Activated CD4-positive, alpha-beta T cell treated with anti-CD3 and anti-CD28 coated beads for 36 hours (primary cell): Measurements from ENCODE around the gene MAST4. TPM values are rescaled to one million over a fixed set of nuclear protein-coding genes. Genes with fewer than 3 reads are reported as not detected.
"Not testable (repeated sequence)": the region's sequence is repeated elsewhere in the genome, so short reads cannot be mapped to it uniquely, and the experiment has no call there.

Experiments used
- ATAC-seq: fragments of 200-7000 bp; cut with Tn5 transposase; one replicate; pipeline ENCODE4 v1.10.0; 2021; ENCODE audit warnings: mild to moderate bottlenecking, moderate library complexity
- CTCF ChIA-PET: fragments of 350-600 bp; sonication (Branson Sonifier 250); formaldehyde crosslinking; loops from one replicate; lab custom pipeline; 2021; ENCODE audit warnings: antibody characterized with exemption; lab: Charles Lee
- POLR2A ChIA-PET: fragments of 350-600 bp; sonication (Branson Sonifier 250); formaldehyde crosslinking; loops from one replicate; lab custom pipeline; 2021; ENCODE audit warnings: antibody characterized with exemption, inconsistent platforms; lab: Charles Lee
- DNase-seq: peaks from one replicate; pipeline ENCODE4 v3.0.0-alpha.2; 2020
- H3K27ac Mint-ChIP-seq: one replicate; pipeline ENCODE4 v1.8.0; 2021; ENCODE audit warnings: mixed read lengths
- H3K27me3 Mint-ChIP-seq: one replicate; pipeline ENCODE4 v1.8.0; 2021; ENCODE audit warnings: mixed read lengths
- H3K36me3 Mint-ChIP-seq: one replicate; pipeline ENCODE4 v1.8.0; 2021; ENCODE audit warnings: low read depth, mixed read lengths
- H3K4me1 Mint-ChIP-seq: one replicate; pipeline ENCODE4 v1.8.0; 2021; ENCODE audit warnings: mixed read lengths
- H3K4me3 Mint-ChIP-seq: one replicate; pipeline ENCODE4 v1.8.0; 2021; ENCODE audit warnings: mild to moderate bottlenecking, moderate library complexity, mixed read lengths
- H3K9me3 Mint-ChIP-seq: one replicate; pipeline ENCODE4 v1.8.0; 2021; ENCODE audit warnings: low read depth, mixed read lengths
- intact Hi-C, 2 experiments: fragments of 100-400 bp; cut with DNase I in 1 of 2; cut with micrococcal nuclease in 1 of 2; formaldehyde crosslinking; loops; one replicate each; pipeline versions ENCODE4 v1.14.2 to v1.15.1; 2022 to 2024; cut with DNase I, micrococcal nuclease
- total RNA-seq, 2 experiments: library from RNA; stranded (reverse); gene quantifications; one replicate each; pipeline ENCODE4 v1.2.3, GENCODE V29; 2021

Gene MAST4
- total RNA-seq, 2 experiments from 2014 or later = 19.2 to 26.7 TPM

DNA sequence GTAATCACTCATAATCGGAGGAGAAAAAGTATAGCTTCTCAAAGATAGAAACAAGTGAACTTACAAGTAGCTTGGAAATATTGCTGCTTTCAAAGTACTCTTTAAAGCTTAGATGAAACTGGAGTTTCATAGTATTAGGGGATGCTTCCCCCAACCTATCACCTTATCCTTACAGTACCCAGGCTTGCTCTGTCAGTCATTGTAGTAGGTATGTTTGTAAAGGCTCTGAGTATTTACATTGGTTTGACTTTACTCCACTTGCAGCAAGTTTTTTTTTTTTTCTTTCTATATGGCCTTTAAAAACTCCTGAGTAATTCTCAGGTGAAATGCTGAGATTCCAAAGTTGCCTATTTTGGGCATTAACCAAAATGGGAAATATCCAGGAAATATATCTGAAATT lies 515.6 kb downstream of the MAST4 start:
- CTCF ChIA-PET = interaction anchor here (0.9 kb wide), 1 partner anchor 11 kb away, joined by 3 read pairs; no protein-coding TSS in a partner anchor

GRCh38 chr5:67115246-67115645 lies 519.1 kb downstream of the MAST4 start:
- CTCF ChIA-PET = no interaction called here
- Mint-ChIP-seq H3K36me3 (peaks cover 25% of the 10 kb centered on the region), H3K27ac (no peak overlapping the region), H3K9me3 (no peaks in the 10 kb centered on the region), H3K4me1 (no peaks in the 10 kb centered on the region), H3K4me3 (no peak overlapping the region), H3K27me3 (no peaks in the 10 kb centered on the region)
- intact Hi-C loops = no loop called here
- DNase-seq (no peak), ATAC-seq (no peak)
- POLR2A ChIA-PET = no interaction called here

More for the DNA sequence above, 515.6 kb downstream of the MAST4 start:
- Mint-ChIP-seq H3K9me3 (no peaks in the 10 kb centered on the region), H3K4me3 (no peak overlapping the region), H3K36me3 (peaks cover 11% of the 10 kb centered on the region), H3K27me3 (no peaks in the 10 kb centered on the region), H3K27ac (no peak overlapping the region), H3K4me1 (no peaks in the 10 kb centered on the region)
- no peak for ATAC-seq
- intact Hi-C loops = no loop called here
- no peak for DNase-seq
- POLR2A ChIA-PET = no interaction called here

DNA sequence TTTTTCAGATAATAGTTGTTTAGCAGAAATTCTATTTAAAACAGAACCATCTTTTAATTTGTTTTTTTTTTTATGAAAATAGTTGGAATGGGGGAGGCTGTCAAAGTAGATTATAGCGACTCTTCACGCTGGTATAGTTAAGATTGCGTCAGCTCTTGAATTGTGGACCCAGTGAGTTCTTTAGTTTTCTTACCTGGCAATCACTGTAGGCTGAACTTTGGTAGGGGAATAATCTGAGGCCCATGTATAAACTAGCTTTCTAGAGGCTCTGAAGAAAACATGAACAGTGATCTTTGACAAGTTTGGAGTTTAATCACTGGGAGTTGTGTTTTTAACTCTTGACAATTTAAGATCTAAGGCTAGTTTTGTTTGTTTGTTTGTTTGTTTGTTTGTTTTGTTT lies 519.6 kb downstream of the MAST4 start:
- ChIA-PET CTCF (no interaction called here), POLR2A (no interaction called here)
- H3K9me3 Mint-ChIP-seq = no peaks in the 10 kb centered on the region
- no peak overlapping the region for H3K27ac Mint-ChIP-seq
- intact Hi-C loops = no loop called here
- ATAC-seq = no peak
- no peak overlapping the region for H3K4me3 Mint-ChIP-seq
- no peaks in the 10 kb centered on the region for H3K27me3 Mint-ChIP-seq
- H3K4me1 Mint-ChIP-seq = no peaks in the 10 kb centered on the region
- H3K36me3 Mint-ChIP-seq = peaks cover 25% of the 10 kb centered on the region
- DNase-seq = no peak

DNA sequence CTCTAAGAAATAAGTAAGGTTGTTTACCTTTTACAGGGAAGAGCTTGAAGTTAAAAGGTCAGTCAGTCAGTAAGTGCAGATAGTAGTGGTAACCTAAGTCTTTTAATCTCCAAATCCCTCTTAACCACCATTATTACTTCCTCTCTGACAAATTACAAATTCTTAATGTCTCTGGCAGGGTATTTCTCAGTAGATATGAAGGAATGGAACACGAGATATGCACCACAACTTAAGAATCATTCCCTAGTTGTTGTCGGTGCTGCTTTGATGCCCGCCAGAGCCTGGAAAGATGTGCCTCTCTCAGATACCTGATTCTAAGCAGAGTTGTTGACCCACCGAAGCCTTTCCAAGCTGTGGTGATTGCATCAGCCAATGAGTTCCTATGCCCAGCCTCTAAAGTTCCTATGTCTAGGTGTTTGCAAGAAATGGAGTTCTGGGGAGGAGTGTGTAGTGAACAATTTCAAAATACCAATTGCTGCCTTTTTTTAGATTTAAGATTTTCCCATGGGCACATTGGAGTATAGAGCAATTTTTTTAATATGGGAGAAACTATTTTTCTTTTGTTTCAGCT lies 521.9 kb downstream of the MAST4 start:
- Mint-ChIP-seq H3K27ac (peak overlapping the region; percentile 13), H3K4me3 (no peak overlapping the region), H3K36me3 (peaks cover 24% of the 10 kb centered on the region), H3K27me3 (no peaks in the 10 kb centered on the region), H3K9me3 (no peaks in the 10 kb centered on the region), H3K4me1 (no peaks in the 10 kb centered on the region)
- POLR2A ChIA-PET = no interaction called here
- DNase-seq (no peak), ATAC-seq (no peak)
- intact Hi-C loops = no loop called here
- CTCF ChIA-PET = interaction anchor here (0.9 kb wide), 1 partner anchor 15 kb away, joined by 3 read pairs; no protein-coding TSS in a partner anchor

- Mint-ChIP-seq H3K36me3 (peaks cover 29% of the 10 kb centered on the region), H3K4me1 (no peaks in the 10 kb centered on the region), H3K4me3 (no peak overlapping the region), H3K27ac (no peak overlapping the region), H3K9me3 (no peaks in the 10 kb centered on the region), H3K27me3 (no peaks in the 10 kb centered on the region)
- DNase-seq = no peak
- ChIA-PET CTCF (interaction anchor here (0.7 kb wide), 1 partner anchor 127 kb away, joined by 3 read pairs; no protein-coding TSS in a partner anchor), POLR2A (no interaction called here)
- intact Hi-C loops = no loop called here
- ATAC-seq = no peak
Measured at GRCh38 chr5:67119010-67119409, 522.8 kb downstream of the MAST4 start.

DNA sequence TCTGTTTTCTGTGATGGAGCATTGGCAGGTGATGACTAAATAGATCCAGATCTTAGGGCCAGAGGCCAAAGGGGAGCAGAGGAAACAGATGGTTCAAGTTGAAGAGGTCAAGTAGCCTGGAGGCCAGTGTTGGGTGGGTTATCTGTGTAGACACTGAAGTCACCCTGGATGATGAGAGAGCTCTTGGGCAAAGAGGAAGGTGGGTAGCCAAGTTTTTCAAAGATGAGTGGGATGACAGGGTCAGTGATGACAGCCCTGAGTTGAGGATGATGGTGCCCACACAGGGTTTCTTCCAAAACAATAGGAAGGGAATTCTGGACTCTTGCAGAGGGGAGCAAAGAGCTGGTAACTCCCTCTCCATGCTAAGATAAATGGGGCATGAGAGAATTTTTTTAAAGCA lies 523.8 kb downstream of the MAST4 start:
- DNase-seq (no peak), ATAC-seq (no peak)
- Mint-ChIP-seq H3K9me3 (no peaks in the 10 kb centered on the region), H3K36me3 (peaks cover 33% of the 10 kb centered on the region), H3K27ac (no peak overlapping the region), H3K4me1 (no peaks in the 10 kb centered on the region), H3K4me3 (no peak overlapping the region), H3K27me3 (no peaks in the 10 kb centered on the region)
- intact Hi-C loops = no loop called here
- POLR2A ChIA-PET = no interaction called here
- CTCF ChIA-PET = interaction anchor here (0.6 to 1.9 kb wide), 4 partner anchors 11 to 47 kb away, joined by 3 to 5 read pairs (median 4); no protein-coding TSS in a partner anchor

- DNase-seq = no peak
- ATAC-seq = no peak
- Mint-ChIP-seq H3K27me3 (no peaks in the 10 kb centered on the region), H3K9me3 (no peaks in the 10 kb centered on the region), H3K4me3 (no peak overlapping the region), H3K4me1 (peaks cover 7% of the 10 kb centered on the region), H3K27ac (no peak overlapping the region), H3K36me3 (peaks cover 41% of the 10 kb centered on the region)
- intact Hi-C loops = no loop called here
- POLR2A ChIA-PET = no interaction called here
- CTCF ChIA-PET = no interaction called here
Measured at GRCh38 chr5:67123819-67124218, 527.6 kb downstream of the MAST4 start.

GRCh38 chr5:67124556-67124955 lies 528.4 kb downstream of the MAST4 start:
- no peak overlapping the region for H3K27ac Mint-ChIP-seq
- H3K9me3 Mint-ChIP-seq = no peaks in the 10 kb centered on the region
- intact Hi-C loops = no loop called here
- peaks cover 7% of the 10 kb centered on the region for H3K4me1 Mint-ChIP-seq
- DNase-seq = no peak
- H3K27me3 Mint-ChIP-seq = no peaks in the 10 kb centered on the region
- ChIA-PET CTCF (no interaction called here), POLR2A (no interaction called here)
- no peak for ATAC-seq
- H3K36me3 Mint-ChIP-seq = peaks cover 34% of the 10 kb centered on the region
- H3K4me3 Mint-ChIP-seq = no peak overlapping the region

- POLR2A ChIA-PET, H3K4me1 Mint-ChIP-seq, H3K4me3 Mint-ChIP-seq, ATAC-seq, H3K27me3 Mint-ChIP-seq, H3K27ac Mint-ChIP-seq, H3K9me3 Mint-ChIP-seq, DNase-seq, intact Hi-C loops: not testable (repeated sequence)
- H3K36me3 Mint-ChIP-seq = peaks cover 29% of the 10 kb centered on the region
- CTCF ChIA-PET = interaction anchor here (0.7 kb wide), 1 partner anchor 307 kb away, joined by 3 read pairs; no protein-coding TSS in a partner anchor
Measured at GRCh38 chr5:67127347-67127895, 531.2 kb downstream of the MAST4 start.

DNA sequence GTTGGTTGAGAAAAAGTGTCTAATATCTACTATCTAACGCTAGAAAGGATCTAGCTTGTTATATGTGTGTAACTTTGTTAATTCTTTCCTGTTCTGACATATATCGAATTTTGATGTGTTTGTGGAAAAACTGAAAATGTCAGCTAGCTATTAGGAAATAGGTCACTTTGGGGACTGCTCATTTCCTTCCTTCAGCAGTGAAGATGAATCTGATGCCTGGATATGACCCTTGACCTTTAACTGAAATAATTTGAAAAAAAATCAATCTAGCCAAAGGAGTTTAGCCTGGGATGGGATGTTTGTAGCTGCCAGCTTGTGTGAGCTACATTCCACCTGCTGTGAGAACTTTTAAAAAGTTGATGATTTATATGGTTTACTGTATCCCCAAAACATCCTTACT lies 533.6 kb downstream of the MAST4 start:
- H3K4me1 Mint-ChIP-seq = peaks cover 7% of the 10 kb centered on the region
- no peak for ATAC-seq
- no peak overlapping the region for H3K27ac Mint-ChIP-seq
- no peaks in the 10 kb centered on the region for H3K9me3 Mint-ChIP-seq
- CTCF ChIA-PET = interaction anchor here (0.8 to 1.6 kb wide), 3 partner anchors 9 to 1562 kb away, joined by 3 to 5 read pairs (median 3); no protein-coding TSS in a partner anchor
- intact Hi-C loops = no loop called here
- POLR2A ChIA-PET = no interaction called here
- H3K4me3 Mint-ChIP-seq = no peak overlapping the region
- peaks cover 25% of the 10 kb centered on the region for H3K36me3 Mint-ChIP-seq
- DNase-seq = no peak
- H3K27me3 Mint-ChIP-seq = no peaks in the 10 kb centered on the region

DNA sequence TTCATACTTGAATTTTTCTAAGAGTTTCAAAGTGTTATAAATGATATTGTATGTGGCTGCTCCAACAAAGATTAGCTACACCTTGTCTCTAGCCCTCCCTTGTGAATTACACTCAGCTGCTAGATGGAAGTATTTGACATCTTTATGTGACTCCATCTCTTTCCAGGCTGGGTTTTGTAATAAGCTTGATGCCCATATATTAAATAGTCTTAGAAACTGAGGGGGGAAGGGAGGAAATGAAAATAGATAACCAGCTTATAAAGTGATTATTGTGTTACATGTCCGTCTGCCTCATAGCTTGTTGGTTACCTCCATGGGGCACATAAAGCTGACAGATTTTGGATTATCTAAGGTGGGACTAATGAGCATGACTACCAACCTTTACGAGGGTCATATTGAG lies 537.0 kb downstream of the MAST4 start:
- POLR2A ChIA-PET = interaction anchor here (0.5 kb wide), 1 partner anchor 10 kb away, joined by 4 read pairs; no protein-coding TSS in a partner anchor
- DNase-seq = no peak
- intact Hi-C loops = no loop called here
- Mint-ChIP-seq H3K4me3 (no peak overlapping the region), H3K9me3 (no peaks in the 10 kb centered on the region), H3K4me1 (no peaks in the 10 kb centered on the region), H3K27ac (no peak overlapping the region), H3K36me3 (peaks cover 13% of the 10 kb centered on the region), H3K27me3 (no peaks in the 10 kb centered on the region)
- no peak for ATAC-seq
- CTCF ChIA-PET = interaction anchor here (1.0 kb wide), 1 partner anchor 15 kb away, joined by 3 read pairs; no protein-coding TSS in a partner anchor

- Mint-ChIP-seq H3K4me3 (no peak overlapping the region), H3K4me1 (no peaks in the 10 kb centered on the region), H3K9me3 (no peaks in the 10 kb centered on the region), H3K27ac (no peak overlapping the region), H3K36me3 (peaks cover 13% of the 10 kb centered on the region), H3K27me3 (no peaks in the 10 kb centered on the region)
- ATAC-seq = no peak
- CTCF ChIA-PET = interaction anchor here (1.0 kb wide), 1 partner anchor 16 kb away, joined by 3 read pairs; no protein-coding TSS in a partner anchor
- POLR2A ChIA-PET = interaction anchor here (0.5 kb wide), 1 partner anchor 10 kb away, joined by 4 read pairs; no protein-coding TSS in a partner anchor
- no peak for DNase-seq
- intact Hi-C loops = no loop called here
Measured at GRCh38 chr5:67133776-67134175, 537.6 kb downstream of the MAST4 start.
